Mammary epithelial cell (primary cell): Measurements from ENCODE around the gene SMIM30.

Experiments used
- CTCF ChIP-seq, 2 donors: IDR thresholded peaks in 1 of 2; conservative IDR thresholded peaks in 1 of 2; 2 replicates each; pipeline ENCODE4 v1.5.1; 2011 to 2012; ENCODE audit warnings: inconsistent platforms in 2 of 2, low read length in 2 of 2, mild to moderate bottlenecking in 2 of 2, control low read depth in 1 of 2, low read depth in 1 of 2; ENCODE audit not compliant: insufficient read depth in 1 of 2; ENCODE audit errors: extremely low read depth in 1 of 2
- EZH2 ChIP-seq: IDR thresholded peaks from 2 replicates; pipeline ENCODE4 v1.6.1; 2012; ENCODE audit warnings: low read length, inconsistent platforms, borderline replicate concordance

GRCh38 chr7:113083816-113084495, 34.4 kb downstream of the SMIM30 start:
- TF ChIP-seq CTCF (conservative IDR thresholded peaks at IDR 0.05 in 1 of 2, IDR thresholded peaks at IDR 0.05 in 1 of 2; ENCODE audit: extremely low read depth in 1 of 2, insufficient read depth in 1 of 2, low read depth in 1 of 2, low read length in 2 of 2): no peak
- TF ChIP-seq EZH2: no peak
